Activated CD8-positive, alpha-beta memory T cell treated with anti-CD3 and anti-CD28 coated beads, Interleukin-2, amount 10 ng/mL, durations not matched to agents 7 days and 5 days (primary cell): ENCODE results near the gene CPXM2. TPM values are rescaled to one million over a fixed set of nuclear protein-coding genes. Genes with fewer than 3 reads are reported as not detected.

Experiments
- ATAC-seq: fragments of 150-1000 bp; cut with Tn5 transposase; one replicate; pipeline ENCODE4 v1.10.0; 2021; ENCODE audit warnings: moderate library complexity
- CTCF ChIA-PET: fragments of 350-600 bp; sonication (Branson Sonifier 250); formaldehyde crosslinking; loops from one replicate; lab custom pipeline; 2021; ENCODE audit warnings: antibody characterized with exemption; lab: Charles Lee
- DNase-seq: peaks from one replicate; pipeline ENCODE4 v3.0.0-alpha.2; 2020
- H3K27ac Mint-ChIP-seq: one replicate; pipeline ENCODE4 v1.8.0; 2021; ENCODE audit warnings: mild to moderate bottlenecking, mixed read lengths
- H3K27me3 Mint-ChIP-seq: one replicate; pipeline ENCODE4 v1.8.0; 2021; ENCODE audit warnings: mixed read lengths
- H3K36me3 Mint-ChIP-seq: one replicate; pipeline ENCODE4 v1.8.0; 2021; ENCODE audit warnings: mild to moderate bottlenecking, mixed read lengths
- H3K4me1 Mint-ChIP-seq: one replicate; pipeline ENCODE4 v1.8.0; 2021; ENCODE audit warnings: mixed read lengths
- H3K4me3 Mint-ChIP-seq: one replicate; pipeline ENCODE4 v1.8.0; 2021; ENCODE audit warnings: mild to moderate bottlenecking, moderate library complexity, mixed read lengths
- H3K9me3 Mint-ChIP-seq: one replicate; pipeline ENCODE4 v1.8.0; 2022; ENCODE audit warnings: low read depth, mixed read lengths
- total RNA-seq, 2 experiments: library from RNA; stranded (reverse); gene quantifications; one replicate each; pipeline ENCODE4 v1.2.3, GENCODE V29; 2021

Gene CPXM2
- total RNA-seq, 2 experiments from 2014 or later = not detected

GRCh38 chr10:123912871-123913270 lies 21.3 kb upstream of the CPXM2 start:
- Mint-ChIP-seq H3K4me3 (no peak overlapping the region), H3K27ac (no peak overlapping the region), H3K9me3 (no peaks in the 10 kb centered on the region), H3K27me3 (no peaks in the 10 kb centered on the region), H3K4me1 (peaks cover 3% of the 10 kb centered on the region), H3K36me3 (no peaks in the 10 kb centered on the region)
- ATAC-seq = no peak
- no peak for DNase-seq
- CTCF ChIA-PET = no interaction called here

- peaks cover 3% of the 10 kb centered on the region for H3K4me1 Mint-ChIP-seq
- H3K27ac Mint-ChIP-seq = no peak overlapping the region
- CTCF ChIA-PET = no interaction called here
- H3K36me3 Mint-ChIP-seq = no peaks in the 10 kb centered on the region
- DNase-seq = no peak
- no peak for ATAC-seq
- no peaks in the 10 kb centered on the region for H3K27me3 Mint-ChIP-seq
- no peaks in the 10 kb centered on the region for H3K9me3 Mint-ChIP-seq
- no peak overlapping the region for H3K4me3 Mint-ChIP-seq
These were observed 20.9 kb upstream of the CPXM2 start for GRCh38 chr10:123912466-123912865.

GRCh38 chr10:123911866-123912265 lies 20.3 kb upstream of the CPXM2 start:
- DNase-seq (no peak), ATAC-seq (no peak)
- CTCF ChIA-PET = no interaction called here
- no peaks in the 10 kb centered on the region for H3K9me3 Mint-ChIP-seq
- no peaks in the 10 kb centered on the region for H3K36me3 Mint-ChIP-seq
- no peak overlapping the region for H3K27ac Mint-ChIP-seq
- H3K4me3 Mint-ChIP-seq = no peak overlapping the region
- H3K4me1 Mint-ChIP-seq = peaks cover 3% of the 10 kb centered on the region
- no peaks in the 10 kb centered on the region for H3K27me3 Mint-ChIP-seq

- no peak for DNase-seq
- ATAC-seq = no peak
- Mint-ChIP-seq H3K4me3 (no peak overlapping the region), H3K4me1 (peaks cover 3% of the 10 kb centered on the region), H3K36me3 (no peaks in the 10 kb centered on the region), H3K27ac (no peak overlapping the region), H3K9me3 (no peaks in the 10 kb centered on the region), H3K27me3 (no peaks in the 10 kb centered on the region)
- CTCF ChIA-PET = no interaction called here
These were observed 18.3 kb upstream of the CPXM2 start for GRCh38 chr10:123909866-123910265.

GRCh38 chr10:123909426-123909825 lies 17.8 kb upstream of the CPXM2 start:
- ATAC-seq (no peak), DNase-seq (no peak)
- Mint-ChIP-seq H3K27me3 (no peaks in the 10 kb centered on the region), H3K36me3 (no peaks in the 10 kb centered on the region), H3K27ac (no peak overlapping the region), H3K9me3 (no peaks in the 10 kb centered on the region), H3K4me1 (peaks cover 3% of the 10 kb centered on the region), H3K4me3 (no peak overlapping the region)
- CTCF ChIA-PET = no interaction called here

- Mint-ChIP-seq H3K9me3 (no peaks in the 10 kb centered on the region), H3K4me3 (no peak overlapping the region), H3K27me3 (no peaks in the 10 kb centered on the region)
These were observed 16.8 kb upstream of the CPXM2 start for GRCh38 chr10:123908379-123908778.

GRCh38 chr10:123906884-123907652 lies 15.5 kb upstream of the CPXM2 start:
- Mint-ChIP-seq H3K4me3 (no peak overlapping the region), H3K36me3 (no peaks in the 10 kb centered on the region), H3K9me3 (no peaks in the 10 kb centered on the region), H3K4me1 (no peaks in the 10 kb centered on the region), H3K27me3 (no peaks in the 10 kb centered on the region), H3K27ac (no peak overlapping the region)
- DNase-seq (no peak), ATAC-seq (no peak)
- CTCF ChIA-PET = interaction anchor here (1.1 kb wide), 1 partner anchor 17 kb away, joined by 3 read pairs; no protein-coding TSS in a partner anchor

More at GRCh38 chr10:123908379-123908778, 16.8 kb upstream of the CPXM2 start:
- H3K27ac Mint-ChIP-seq = no peak overlapping the region
- CTCF ChIA-PET = interaction anchor here (1.1 kb wide), 1 partner anchor 16 kb away, joined by 3 read pairs; no protein-coding TSS in a partner anchor
- no peaks in the 10 kb centered on the region for H3K36me3 Mint-ChIP-seq
- no peak for ATAC-seq
- no peaks in the 10 kb centered on the region for H3K4me1 Mint-ChIP-seq
- no peak for DNase-seq

GRCh38 chr10:123906296-123906695 lies 14.7 kb upstream of the CPXM2 start:
- CTCF ChIA-PET = no interaction called here
- Mint-ChIP-seq H3K9me3 (no peaks in the 10 kb centered on the region), H3K27ac (no peak overlapping the region), H3K4me1 (no peaks in the 10 kb centered on the region), H3K36me3 (no peaks in the 10 kb centered on the region), H3K27me3 (no peaks in the 10 kb centered on the region), H3K4me3 (no peak overlapping the region)
- DNase-seq = no peak
- no peak for ATAC-seq

- ATAC-seq (no peak), DNase-seq (no peak)
- Mint-ChIP-seq H3K36me3 (no peaks in the 10 kb centered on the region), H3K27me3 (no peaks in the 10 kb centered on the region), H3K4me3 (no peak overlapping the region), H3K27ac (no peak overlapping the region), H3K9me3 (no peaks in the 10 kb centered on the region), H3K4me1 (no peaks in the 10 kb centered on the region)
- CTCF ChIA-PET = no interaction called here
These were observed 13.3 kb upstream of the CPXM2 start for GRCh38 chr10:123904834-123905409.

GRCh38 chr10:123903621-123904020 lies 12.0 kb upstream of the CPXM2 start:
- ATAC-seq (no peak), DNase-seq (no peak)
- CTCF ChIA-PET = no interaction called here
- Mint-ChIP-seq H3K4me1 (no peaks in the 10 kb centered on the region), H3K4me3 (no peak overlapping the region), H3K9me3 (no peaks in the 10 kb centered on the region), H3K36me3 (no peaks in the 10 kb centered on the region), H3K27me3 (no peaks in the 10 kb centered on the region), H3K27ac (no peak overlapping the region)

- Mint-ChIP-seq H3K4me1 (no peaks in the 10 kb centered on the region), H3K36me3 (no peaks in the 10 kb centered on the region), H3K27me3 (no peaks in the 10 kb centered on the region), H3K4me3 (no peak overlapping the region), H3K27ac (no peak overlapping the region), H3K9me3 (no peaks in the 10 kb centered on the region)
- no peak for DNase-seq
- ATAC-seq = no peak
- CTCF ChIA-PET = no interaction called here
These were observed 10.0 kb upstream of the CPXM2 start for GRCh38 chr10:123901621-123902020.

GRCh38 chr10:123897146-123897545 lies 5.5 kb upstream of the CPXM2 start:
- DNase-seq (no peak), ATAC-seq (no peak)
- Mint-ChIP-seq H3K27me3 (peaks cover 7% of the 10 kb centered on the region), H3K27ac (no peak overlapping the region), H3K9me3 (no peaks in the 10 kb centered on the region), H3K4me3 (no peak overlapping the region), H3K4me1 (no peaks in the 10 kb centered on the region), H3K36me3 (no peaks in the 10 kb centered on the region)
- CTCF ChIA-PET = no interaction called here

- Mint-ChIP-seq H3K9me3 (no peaks in the 10 kb centered on the region), H3K27me3 (peaks cover 10% of the 10 kb centered on the region), H3K4me1 (no peaks in the 10 kb centered on the region), H3K27ac (no peak overlapping the region), H3K36me3 (no peaks in the 10 kb centered on the region), H3K4me3 (no peak overlapping the region)
- no peak for ATAC-seq
- no peak for DNase-seq
- CTCF ChIA-PET = no interaction called here
These were observed 4.8 kb upstream of the CPXM2 start for GRCh38 chr10:123896246-123896927.

GRCh38 chr10:123893651-123894050 lies 2.0 kb upstream of the CPXM2 start:
- CTCF ChIA-PET = no interaction called here
- DNase-seq (no peak), ATAC-seq (no peak)
- H3K27ac Mint-ChIP-seq = no peak overlapping the region
- no peaks in the 10 kb centered on the region for H3K9me3 Mint-ChIP-seq
- H3K36me3 Mint-ChIP-seq = no peaks in the 10 kb centered on the region
- no peaks in the 10 kb centered on the region for H3K4me1 Mint-ChIP-seq
- H3K27me3 Mint-ChIP-seq = peaks cover 26% of the 10 kb centered on the region
- no peak overlapping the region for H3K4me3 Mint-ChIP-seq
